ENCODE data around the gene STAG1. TPM values are rescaled to one million over a fixed set of nuclear protein-coding genes. Genes with fewer than 3 reads are reported as not detected.

STAG1 gene
- total RNA-seq, 4 donors from 2014 or later, result 39.3 to 53.3 (median 51.3) TPM

DNA sequence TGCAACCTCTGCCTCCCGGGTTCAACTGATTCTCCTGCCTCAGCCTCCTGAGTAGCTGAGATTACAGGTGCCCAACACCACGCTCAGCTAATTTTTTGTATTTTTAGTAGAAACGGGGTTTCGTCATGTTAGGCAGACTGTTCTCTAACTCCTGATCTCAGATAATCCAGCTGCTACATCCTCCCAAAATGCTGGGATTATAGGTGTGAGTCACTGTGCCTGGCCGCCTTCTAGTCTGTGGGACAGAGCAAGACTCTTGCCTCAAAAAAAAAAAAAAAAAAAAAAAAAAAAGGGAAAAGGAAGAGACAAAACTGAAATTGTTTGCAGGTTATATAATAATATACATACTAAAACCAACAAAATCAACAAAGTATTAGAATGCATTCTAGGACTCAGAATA is 286.9 kb downstream of the STAG1 start:
- H3K4me1 ChIP-seq, result no peaks in the 10 kb centered on the region
- no peak for TF ChIP-seq EP300 (IDR thresholded peaks at IDR 0.05)
- no peak for TF ChIP-seq POLR2A (IDR thresholded peaks at IDR 0.05)
- TF ChIP-seq POLR2AphosphoS5 (IDR thresholded peaks at IDR 0.05), result no peak
- no peak for TF ChIP-seq CTCF (IDR thresholded peaks at IDR 0.05)
- H3K27ac ChIP-seq, result no peak overlapping the region
- H3K27me3 ChIP-seq, result no peaks in the 10 kb centered on the region
- no peak overlapping the region for H3K4me3 ChIP-seq
- H3K9me3 ChIP-seq, result no peaks in the 10 kb centered on the region
- H3K36me3 ChIP-seq, result peaks cover 0 to 16% of the 10 kb centered on the region in 2 donors
- WGBS, 2 donors (ENCODE audit: low coverage in 1 of 2), result 83 to 91% methylated on average over 1 to 4 of the region's 5 CpGs
- ATAC-seq, result no peak

GRCh38 chr3:136464502-136464901 is 287.7 kb downstream of the STAG1 start:
- Histone ChIP-seq H3K27ac (no peak overlapping the region), H3K9me3 (no peaks in the 10 kb centered on the region), H3K4me1 (no peaks in the 10 kb centered on the region), H3K27me3 (no peaks in the 10 kb centered on the region), H3K4me3 (no peak overlapping the region), H3K36me3 (peaks cover 0 to 13% of the 10 kb centered on the region in 2 donors)
- 75 to 78% methylated on average over 2 of the region's 2 CpGs for WGBS, 2 donors (ENCODE audit: low coverage in 1 of 2)
- no peak for TF ChIP-seq POLR2AphosphoS5 (IDR thresholded peaks at IDR 0.05)
- TF ChIP-seq POLR2A (IDR thresholded peaks at IDR 0.05), result no peak
- no peak for TF ChIP-seq CTCF (IDR thresholded peaks at IDR 0.05)
- TF ChIP-seq EP300 (IDR thresholded peaks at IDR 0.05), result no peak
- no peak for ATAC-seq

DNA sequence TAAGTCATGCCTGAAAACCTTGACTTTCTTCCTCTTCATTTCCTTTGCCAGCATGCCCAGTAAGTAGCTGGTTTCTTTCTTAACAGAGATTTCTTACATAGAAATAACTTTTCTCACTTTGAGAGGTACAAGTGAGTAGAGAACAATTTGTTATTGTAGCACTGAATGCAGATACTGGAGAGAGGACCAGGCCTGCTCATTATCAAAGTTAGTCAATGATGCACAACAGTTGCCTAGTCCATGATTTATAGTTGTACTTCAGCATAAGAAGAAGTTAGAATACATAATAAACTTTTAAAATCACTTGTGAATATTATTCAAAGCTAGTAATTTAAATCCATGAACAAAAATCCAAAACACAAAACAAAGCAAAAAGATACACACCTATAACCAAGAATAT is 289.0 kb downstream of the STAG1 start:
- H3K9me3 ChIP-seq, result peaks cover 0 to 6% (median 0%) of the 10 kb centered on the region in 3 donors
- no peak overlapping the region for H3K4me3 ChIP-seq
- ATAC-seq, result no peak
- no peaks in the 10 kb centered on the region for H3K27me3 ChIP-seq
- H3K27ac ChIP-seq, result no peak overlapping the region
- peaks cover 0 to 19% of the 10 kb centered on the region in 2 donors for H3K36me3 ChIP-seq
- H3K4me1 ChIP-seq, result no peaks in the 10 kb centered on the region
- TF ChIP-seq EP300 (IDR thresholded peaks at IDR 0.05) (no peak), POLR2AphosphoS5 (IDR thresholded peaks at IDR 0.05) (no peak), CTCF (IDR thresholded peaks at IDR 0.05) (no peak), POLR2A (IDR thresholded peaks at IDR 0.05) (no peak)

- ATAC-seq, result no peak
- Histone ChIP-seq H3K4me3 (no peak overlapping the region), H3K4me1 (no peaks in the 10 kb centered on the region), H3K36me3 (peaks cover 4 to 56% of the 10 kb centered on the region in 2 donors), H3K9me3 (peaks cover 0 to 41% (median 2%) of the 10 kb centered on the region in 3 donors), H3K27me3 (no peaks in the 10 kb centered on the region), H3K27ac (no peak overlapping the region)
- no peak for TF ChIP-seq EP300 (IDR thresholded peaks at IDR 0.05)
- no peak for TF ChIP-seq CTCF (IDR thresholded peaks at IDR 0.05)
- no peak for TF ChIP-seq POLR2AphosphoS5 (IDR thresholded peaks at IDR 0.05)
- TF ChIP-seq POLR2A (IDR thresholded peaks at IDR 0.05), result no peak
- 100% methylated on average over 2 of the region's 2 CpGs for WGBS, 2 donors (ENCODE audit: low coverage in 1 of 2)
Observed at GRCh38 chr3:136457793-136458192, 294.4 kb downstream of the STAG1 start.

GRCh38 chr3:136456196-136456595 is 296.0 kb downstream of the STAG1 start:
- ATAC-seq, result no peak
- Histone ChIP-seq H3K4me3 (no peak overlapping the region), H3K27ac (no peak overlapping the region)

More at GRCh38 chr3:136456196-136456595, 296.0 kb downstream of the STAG1 start:
- peaks cover 4 to 69% of the 10 kb centered on the region in 2 donors for H3K36me3 ChIP-seq
- peaks cover 0 to 41% (median 2%) of the 10 kb centered on the region in 3 donors for H3K9me3 ChIP-seq
- H3K4me1 ChIP-seq, result no peaks in the 10 kb centered on the region
- TF ChIP-seq POLR2A (IDR thresholded peaks at IDR 0.05) (no peak), CTCF (IDR thresholded peaks at IDR 0.05) (no peak)
- WGBS, 2 donors (ENCODE audit: low coverage in 1 of 2), result 94% methylated on average over 2 of the region's 2 CpGs
- H3K27me3 ChIP-seq, result no peaks in the 10 kb centered on the region
